ENCODE results near the gene HSD11B2.

DNA sequence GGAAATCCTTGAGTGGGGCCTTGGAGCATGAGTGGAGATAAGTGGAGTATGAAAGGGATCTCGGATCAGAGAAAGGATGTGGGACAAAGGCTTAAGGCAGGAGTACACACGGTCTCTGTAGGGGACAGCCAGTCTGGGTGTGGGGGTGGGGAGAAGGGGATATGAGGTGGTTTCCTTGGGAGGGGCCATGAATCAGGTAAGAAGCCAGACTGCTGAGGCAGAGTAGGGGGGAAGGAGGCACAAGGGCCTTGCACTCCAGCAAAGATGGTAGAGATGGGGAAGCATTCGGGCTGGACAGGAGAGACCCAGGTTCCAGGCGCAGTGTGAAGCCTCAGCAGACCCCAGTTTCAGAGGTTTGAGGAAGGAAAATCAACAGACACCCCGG, 1.6 kb downstream of the HSD11B2 start:
- TF ChIP-seq, protein P1, sequence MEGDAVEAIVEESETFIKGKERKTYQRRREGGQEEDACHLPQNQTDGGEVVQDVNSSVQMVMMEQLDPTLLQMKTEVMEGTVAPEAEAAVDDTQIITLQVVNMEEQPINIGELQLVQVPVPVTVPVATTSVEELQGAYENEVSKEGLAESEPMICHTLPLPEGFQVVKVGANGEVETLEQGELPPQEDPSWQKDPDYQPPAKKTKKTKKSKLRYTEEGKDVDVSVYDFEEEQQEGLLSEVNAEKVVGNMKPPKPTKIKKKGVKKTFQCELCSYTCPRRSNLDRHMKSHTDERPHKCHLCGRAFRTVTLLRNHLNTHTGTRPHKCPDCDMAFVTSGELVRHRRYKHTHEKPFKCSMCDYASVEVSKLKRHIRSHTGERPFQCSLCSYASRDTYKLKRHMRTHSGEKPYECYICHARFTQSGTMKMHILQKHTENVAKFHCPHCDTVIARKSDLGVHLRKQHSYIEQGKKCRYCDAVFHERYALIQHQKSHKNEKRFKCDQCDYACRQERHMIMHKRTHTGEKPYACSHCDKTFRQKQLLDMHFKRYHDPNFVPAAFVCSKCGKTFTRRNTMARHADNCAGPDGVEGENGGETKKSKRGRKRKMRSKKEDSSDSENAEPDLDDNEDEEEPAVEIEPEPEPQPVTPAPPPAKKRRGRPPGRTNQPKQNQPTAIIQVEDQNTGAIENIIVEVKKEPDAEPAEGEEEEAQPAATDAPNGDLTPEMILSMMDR (conservative IDR thresholded peaks at IDR 0.05; ENCODE audit: low read length) = no peak
- TF ChIP-seq EZH2phosphoT487 (IDR thresholded peaks at IDR 0.05; ENCODE audit: borderline replicate concordance, low read depth, low read length) = no peak

All from OCI-LY7 (cell line).